ENCODE measurements around the gene MAPK11. TPM values are rescaled to one million over a fixed set of nuclear protein-coding genes. Genes with fewer than 3 reads are reported as not detected.

Gene MAPK11
- total RNA-seq: 10 to 100 TPM; 11.4 to 14.1 TPM

- Histone ChIP-seq H3K36me3 (no peaks in the 10 kb centered on the region), H3K4me1 (replicated peaks) (peaks cover 22% of the 10 kb centered on the region), H3K27me3 (replicated peaks; ENCODE audit: insufficient read depth) (no peaks in the 10 kb centered on the region), H3K27ac (peak within 1 kb of the TSS; percentile 55 to 75), H3K4me3 (peak within 1 kb of the TSS; percentile 40 to 53), H3K9me3 (no peaks in the 10 kb centered on the region)
- no peak for TF ChIP-seq POLR2A (IDR thresholded peaks at IDR 0.05)
- no peak for TF ChIP-seq CTCF (IDR thresholded peaks at IDR 0.05)
- no peak for TF ChIP-seq POLR2AphosphoS5 (IDR thresholded peaks at IDR 0.05)
- intact Hi-C loops (cut with DNase I): no loop called here
- DNase-seq (ENCODE audit: low spot score): peak; percentile 47
- 0% methylated on average over 43 of the region's 92 CpGs for WGBS
Observed at GRCh38 chr22:50269970-50270665, at the start of gene MAPK11. TSS of gene MAPK11 (minus strand) at chr22:50270380. CDS start at chr22:50270292, 88 bp downstream.

GRCh38 chr22:50319503-50319951 lies 49.3 kb upstream of the MAPK11 start:
- WGBS: 91% methylated on average over 15 of the region's 15 CpGs

GRCh38 chr22:50318698-50319411 lies 48.7 kb upstream of the MAPK11 start:
- no peak overlapping the region for H3K27ac ChIP-seq
- TF ChIP-seq POLR2A (IDR thresholded peaks at IDR 0.05) (no peak), CTCF (IDR thresholded peaks at IDR 0.05) (no peak), POLR2AphosphoS5 (IDR thresholded peaks at IDR 0.05) (no peak)
- H3K27me3 ChIP-seq (replicated peaks; ENCODE audit: insufficient read depth): no peaks in the 10 kb centered on the region
- H3K4me3 ChIP-seq: no peak overlapping the region
- intact Hi-C loops (cut with DNase I): no loop called here
- no peaks in the 10 kb centered on the region for H3K36me3 ChIP-seq
- no peaks in the 10 kb centered on the region for H3K9me3 ChIP-seq
- 79% methylated on average over 21 of the region's 21 CpGs for WGBS
- DNase-seq (ENCODE audit: low spot score): no peak
- H3K4me1 ChIP-seq (replicated peaks): no peaks in the 10 kb centered on the region

More at GRCh38 chr22:50319503-50319951, 49.3 kb upstream of the MAPK11 start:
- H3K9me3 ChIP-seq: no peaks in the 10 kb centered on the region
- no peak for DNase-seq (ENCODE audit: low spot score)
- intact Hi-C loops (cut with DNase I): no loop called here
- no peaks in the 10 kb centered on the region for H3K36me3 ChIP-seq
- H3K27me3 ChIP-seq (replicated peaks; ENCODE audit: insufficient read depth): no peaks in the 10 kb centered on the region
- H3K4me1 ChIP-seq (replicated peaks): no peaks in the 10 kb centered on the region
- no peak for TF ChIP-seq POLR2A (IDR thresholded peaks at IDR 0.05)
- no peak for TF ChIP-seq CTCF (IDR thresholded peaks at IDR 0.05)
- no peak for TF ChIP-seq POLR2AphosphoS5 (IDR thresholded peaks at IDR 0.05)
- no peak overlapping the region for H3K4me3 ChIP-seq
- H3K27ac ChIP-seq: no peak overlapping the region

- intact Hi-C loops (cut with DNase I): no loop called here
- no peak overlapping the region for H3K27ac ChIP-seq
- H3K36me3 ChIP-seq: no peaks in the 10 kb centered on the region
- DNase-seq (ENCODE audit: low spot score): no peak
- 83% methylated on average over 6 of the region's 7 CpGs for WGBS
- no peaks in the 10 kb centered on the region for H3K27me3 ChIP-seq (replicated peaks; ENCODE audit: insufficient read depth)
- no peaks in the 10 kb centered on the region for H3K4me1 ChIP-seq (replicated peaks)
- TF ChIP-seq CTCF (IDR thresholded peaks at IDR 0.05) (no peak), POLR2A (IDR thresholded peaks at IDR 0.05) (no peak), POLR2AphosphoS5 (IDR thresholded peaks at IDR 0.05) (no peak)
- H3K9me3 ChIP-seq: no peaks in the 10 kb centered on the region
- H3K4me3 ChIP-seq: no peak overlapping the region
Observed at GRCh38 chr22:50318356-50318697, 48.1 kb upstream of the MAPK11 start.

Data from prostate gland (tissue), 2 donors.